ENCODE results near the gene PLEKHF1. TPM values are rescaled to one million over a fixed set of nuclear protein-coding genes. Genes with fewer than 3 reads are reported as not detected.

PLEKHF1 gene
- total and polyA plus RNA-seq, 2 donors from 2014 or later (not counting 2 experiments from before 2014, with no cell fraction given) = 13.8 to 15.8 TPM

Other genes with a start within 250 kb of the PLEKHF1 start
- not detected in 2 replicates for gene VSTM2B, start 139.5 kb upstream of the PLEKHF1 start, total RNA-seq
- gene VSTM2B, start 139.5 kb upstream of the PLEKHF1 start, polyA plus RNA-seq = not detected in 2 replicates
- 88.1 and 92.2 TPM in 2 replicates for gene POP4, start 59.2 kb upstream of the PLEKHF1 start, total RNA-seq
- 90.7 and 101 TPM in 2 replicates for gene POP4, start 59.2 kb upstream of the PLEKHF1 start, polyA plus RNA-seq
- gene C19orf12, start 49.8 kb downstream of the PLEKHF1 start, total RNA-seq = 13.8 and 16.7 TPM in 2 replicates
- gene C19orf12, start 49.8 kb downstream of the PLEKHF1 start, polyA plus RNA-seq = 9.9 and 10.0 TPM in 2 replicates
- gene CCNE1, start 146.5 kb downstream of the PLEKHF1 start, total RNA-seq = 11.9 and 13.3 TPM in 2 replicates
- gene CCNE1, start 146.5 kb downstream of the PLEKHF1 start, polyA plus RNA-seq = 11.3 and 11.6 TPM in 2 replicates

All from foreskin keratinocyte (primary cell).